Nephron progenitor cell (in vitro differentiated cells): Measurements from ENCODE around the gene IDH3A.

ENCODE experiments used
- DNase-seq: peaks from one replicate; pipeline ENCODE4 v3.0.0; 2021
- H3K27ac Mint-ChIP-seq: 2 replicates; pipeline ENCODE4 v1.8.0; 2021; ENCODE audit warnings: mild to moderate bottlenecking, moderate library complexity, mixed read lengths
- H3K27me3 Mint-ChIP-seq: 2 replicates; pipeline ENCODE4 v1.8.0; 2021; ENCODE audit warnings: mild to moderate bottlenecking, low read depth, mixed read lengths; ENCODE audit not compliant: poor library complexity
- H3K36me3 Mint-ChIP-seq: 2 replicates; pipeline ENCODE4 v1.8.0; 2021; ENCODE audit warnings: low read depth, mixed read lengths
- H3K4me1 Mint-ChIP-seq: 2 replicates; pipeline ENCODE4 v1.8.0; 2021; ENCODE audit warnings: mixed read lengths
- H3K4me3 Mint-ChIP-seq: 2 replicates; pipeline ENCODE4 v1.8.0; 2021; ENCODE audit warnings: mild to moderate bottlenecking, moderate library complexity, mixed read lengths
- H3K9me3 Mint-ChIP-seq: 2 replicates; pipeline ENCODE4 v1.8.0; 2021; ENCODE audit warnings: mild to moderate bottlenecking, moderate library complexity, mixed read lengths
- TF ChIP-seq, protein P1 (sequence below): fragments of 200-600 bp; sonication (generic); IDR thresholded peaks from 2 replicates; pipeline ENCODE4 v1.5.0; 2021; ENCODE audit warnings: antibody characterized with exemption

Gene IDH3A

GRCh38 chr15:78164010-78164409, 14.8 kb downstream of the IDH3A start:
- Mint-ChIP-seq H3K9me3 (no peaks in the 10 kb centered on the region), H3K27ac (no peak overlapping the region)
- TF ChIP-seq, protein P1, sequence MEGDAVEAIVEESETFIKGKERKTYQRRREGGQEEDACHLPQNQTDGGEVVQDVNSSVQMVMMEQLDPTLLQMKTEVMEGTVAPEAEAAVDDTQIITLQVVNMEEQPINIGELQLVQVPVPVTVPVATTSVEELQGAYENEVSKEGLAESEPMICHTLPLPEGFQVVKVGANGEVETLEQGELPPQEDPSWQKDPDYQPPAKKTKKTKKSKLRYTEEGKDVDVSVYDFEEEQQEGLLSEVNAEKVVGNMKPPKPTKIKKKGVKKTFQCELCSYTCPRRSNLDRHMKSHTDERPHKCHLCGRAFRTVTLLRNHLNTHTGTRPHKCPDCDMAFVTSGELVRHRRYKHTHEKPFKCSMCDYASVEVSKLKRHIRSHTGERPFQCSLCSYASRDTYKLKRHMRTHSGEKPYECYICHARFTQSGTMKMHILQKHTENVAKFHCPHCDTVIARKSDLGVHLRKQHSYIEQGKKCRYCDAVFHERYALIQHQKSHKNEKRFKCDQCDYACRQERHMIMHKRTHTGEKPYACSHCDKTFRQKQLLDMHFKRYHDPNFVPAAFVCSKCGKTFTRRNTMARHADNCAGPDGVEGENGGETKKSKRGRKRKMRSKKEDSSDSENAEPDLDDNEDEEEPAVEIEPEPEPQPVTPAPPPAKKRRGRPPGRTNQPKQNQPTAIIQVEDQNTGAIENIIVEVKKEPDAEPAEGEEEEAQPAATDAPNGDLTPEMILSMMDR: no peak

DNA sequence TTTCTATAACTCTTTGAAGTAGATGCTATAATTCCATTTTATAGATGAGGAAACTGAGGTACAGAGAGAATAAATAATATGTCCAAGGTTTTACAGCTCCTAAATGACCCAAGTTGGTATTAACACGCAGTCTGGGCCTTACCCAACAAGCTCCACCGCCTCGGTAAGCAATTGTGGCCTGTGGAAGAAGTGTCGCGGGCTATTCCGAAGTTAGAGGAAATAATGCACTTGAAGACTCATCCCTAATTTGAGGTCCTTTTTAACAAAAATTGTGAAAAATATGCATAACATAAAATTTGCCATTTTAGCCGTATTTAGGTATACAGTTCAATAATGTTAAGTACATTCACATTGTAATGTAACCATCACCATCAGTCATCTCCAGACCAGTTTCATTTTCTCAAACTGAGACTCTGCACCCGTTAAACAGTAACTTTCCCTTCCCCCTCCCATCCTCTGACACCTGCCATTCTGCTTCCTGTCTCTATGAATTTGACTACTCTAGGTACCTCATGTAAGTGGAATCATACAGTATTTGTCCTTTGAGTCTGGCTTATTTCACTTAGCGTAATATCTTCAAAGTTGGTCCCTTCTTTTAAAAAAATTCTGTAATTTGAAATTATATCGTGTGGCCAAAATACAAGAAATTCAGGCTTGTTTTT, 18.2 kb downstream of the IDH3A start:
- H3K27me3 Mint-ChIP-seq: no peaks in the 10 kb centered on the region
- no peaks in the 10 kb centered on the region for H3K9me3 Mint-ChIP-seq
- TF ChIP-seq, protein P1: no peak
- H3K36me3 Mint-ChIP-seq: peaks cover 55% of the 10 kb centered on the region
- no peak overlapping the region for H3K27ac Mint-ChIP-seq
- no peaks in the 10 kb centered on the region for H3K4me1 Mint-ChIP-seq
- no peak overlapping the region for H3K4me3 Mint-ChIP-seq
- no peak for DNase-seq

More at GRCh38 chr15:78164010-78164409, 14.8 kb downstream of the IDH3A start:
- no peak overlapping the region for H3K4me3 Mint-ChIP-seq
- H3K4me1 Mint-ChIP-seq: peaks cover 5% of the 10 kb centered on the region
- no peak for DNase-seq
- H3K36me3 Mint-ChIP-seq: peaks cover 41% of the 10 kb centered on the region
- no peaks in the 10 kb centered on the region for H3K27me3 Mint-ChIP-seq

DNA sequence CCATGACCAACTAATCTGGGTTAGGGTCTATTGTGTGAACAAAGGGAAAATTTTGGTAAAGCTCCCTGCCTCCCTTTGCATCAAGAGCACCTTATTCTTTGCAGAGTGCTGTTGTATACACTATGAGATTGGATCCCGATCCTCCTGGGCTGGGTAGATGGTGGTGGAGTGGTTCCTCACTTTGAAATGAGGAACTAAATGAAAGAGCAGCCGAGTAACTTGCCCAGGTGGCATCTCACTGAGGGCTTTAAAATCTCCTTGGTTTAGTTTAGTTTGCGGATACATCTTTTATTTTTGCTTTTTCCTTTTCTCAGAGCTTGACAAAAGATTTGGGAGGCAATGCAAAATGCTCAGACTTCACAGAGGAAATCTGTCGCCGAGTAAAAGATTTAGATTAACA, 19.4 kb downstream of the IDH3A start:
- H3K4me1 Mint-ChIP-seq: no peaks in the 10 kb centered on the region
- peak overlapping the region; percentile 58 for H3K27ac Mint-ChIP-seq
- H3K4me3 Mint-ChIP-seq: no peak overlapping the region
- peaks cover 3% of the 10 kb centered on the region for H3K27me3 Mint-ChIP-seq
- DNase-seq: no peak
- H3K9me3 Mint-ChIP-seq: no peaks in the 10 kb centered on the region
- TF ChIP-seq, protein P1: no peak
- H3K36me3 Mint-ChIP-seq: peaks cover 59% of the 10 kb centered on the region

- DNase-seq: no peak
- Mint-ChIP-seq H3K27ac (peak overlapping the region; percentile 22), H3K4me3 (no peak overlapping the region), H3K4me1 (no peaks in the 10 kb centered on the region), H3K27me3 (peaks cover 3% of the 10 kb centered on the region), H3K9me3 (no peaks in the 10 kb centered on the region), H3K36me3 (peaks cover 45% of the 10 kb centered on the region)
- TF ChIP-seq, protein P1: no peak
Observed at GRCh38 chr15:78170848-78171773, 21.9 kb downstream of the IDH3A start.

GRCh38 chr15:78171864-78172472, 22.8 kb downstream of the IDH3A start:
- no peaks in the 10 kb centered on the region for H3K9me3 Mint-ChIP-seq
- peaks cover 3% of the 10 kb centered on the region for H3K27me3 Mint-ChIP-seq
- no peak overlapping the region for H3K27ac Mint-ChIP-seq
- no peak overlapping the region for H3K4me3 Mint-ChIP-seq
- H3K36me3 Mint-ChIP-seq: peaks cover 37% of the 10 kb centered on the region
- TF ChIP-seq, protein P1: no peak
- no peaks in the 10 kb centered on the region for H3K4me1 Mint-ChIP-seq
- DNase-seq: no peak
